SK-N-SH (cell line): ENCODE data around the gene ANKH. TPM values are rescaled to one million over a fixed set of nuclear protein-coding genes. Genes with fewer than 3 reads are reported as not detected.

ENCODE experiments used
- CTCF ChIA-PET: fragments of 300-600, 350-600 bp; formaldehyde crosslinking; extraction: SDS; loops from one replicate; lab custom pipeline; 2021; lab: Yijun Ruan, JAX
- POLR2A ChIA-PET: fragments of 350-600 bp; sonication (Branson Sonifier 250); formaldehyde crosslinking; extraction: SDS; loops from one replicate; lab custom pipeline; 2020; ENCODE audit warnings: antibody characterized with exemption, inconsistent platforms; lab: Yijun Ruan, JAX
- DNase-seq: peaks from one replicate; pipeline ENCODE4 v3.0.0; 2012
- H2AFZ ChIP-seq: fragments of 200-600 bp; sonication (generic); 2 replicates; pipeline ENCODE4 v1.8.1; 2016; ENCODE audit warnings: antibody characterized with exemption, mild to moderate bottlenecking, low read depth
- H3F3A ChIP-seq: fragments of 200-600 bp; sonication (generic); replicated peaks from 2 replicates; pipeline ENCODE3; 2016; ENCODE audit warnings: antibody characterized with exemption, mild to moderate bottlenecking; ENCODE audit not compliant: insufficient read depth
- H3K27ac ChIP-seq, 2 experiments: fragments of 200-500 bp in 1 of 2; fragments of 200-600 bp in 1 of 2; sonication (Bioruptor generic) in 1 of 2; sonication (generic), shearing (Covaris generic) in 1 of 2; 2 replicates each; pipeline versions ENCODE4 v1.5.1 to v1.6.1; 2014 to 2016; ENCODE audit warnings: low read depth in 2 of 2, inconsistent platforms in 1 of 2, low read length in 1 of 2, mild to moderate bottlenecking in 1 of 2, mixed read lengths in 1 of 2
- H3K27me3 ChIP-seq: fragments of 200-600 bp; sonication (generic), shearing (Covaris generic); 2 replicates; pipeline ENCODE4 v1.6.1; 2016; ENCODE audit warnings: mixed run types; ENCODE audit not compliant: insufficient read depth
- H3K36me3 ChIP-seq, 2 experiments: fragments of 200-500 bp in 1 of 2; fragments of 200-600 bp in 1 of 2; sonication (Bioruptor generic) in 1 of 2; sonication (generic) in 1 of 2; replicated peaks in 1 of 2; 2 replicates each; pipeline versions ENCODE3 to v1.5.1; 2014 to 2016; ENCODE audit warnings: low read length in 1 of 2, mild to moderate bottlenecking in 1 of 2; ENCODE audit not compliant: insufficient read depth in 2 of 2, control insufficient read depth in 1 of 2
- H3K4me1 ChIP-seq, 2 experiments: fragments of 200-500 bp in 1 of 2; fragments of 200-600 bp in 1 of 2; sonication (Bioruptor generic) in 1 of 2; sonication (generic), shearing (Covaris generic) in 1 of 2; 2 replicates each; pipeline versions ENCODE4 v1.5.1 to v1.6.1; 2014 to 2016; ENCODE audit warnings: low read depth in 1 of 2, low read length in 1 of 2, mixed run types in 1 of 2; ENCODE audit not compliant: insufficient read depth in 2 of 2, control insufficient read depth in 1 of 2
- H3K4me2 ChIP-seq: fragments of 200-600 bp; sonication (generic), shearing (Covaris generic); 2 replicates; pipeline ENCODE4 v1.6.1; 2017; ENCODE audit warnings: mixed run types
- H3K4me3 ChIP-seq, 2 experiments: fragments of 200-500 bp in 1 of 2; fragments of 200-600 bp in 1 of 2; sonication (Bioruptor generic) in 1 of 2; sonication (generic), shearing (Covaris generic) in 1 of 2; 2 replicates each; pipeline versions ENCODE4 v1.5.1 to v1.8.1; 2014 to 2016; ENCODE audit warnings: low read depth in 2 of 2, inconsistent platforms in 1 of 2, low read length in 1 of 2, mild to moderate bottlenecking in 1 of 2, mixed read lengths in 1 of 2, moderate library complexity in 1 of 2
- H3K79me2 ChIP-seq: fragments of 200-600 bp; sonication (generic); 2 replicates; pipeline ENCODE4 v1.8.1; 2017; ENCODE audit warnings: mild to moderate bottlenecking; ENCODE audit not compliant: insufficient read depth
- H3K9ac ChIP-seq: fragments of 200-600 bp; sonication (generic); 2 replicates; pipeline ENCODE4 v1.6.1; 2017; ENCODE audit warnings: mixed run types
- H3K9me2 ChIP-seq: fragments of 200-600 bp; sonication (generic); 2 replicates; pipeline ENCODE4 v1.6.1; 2017; ENCODE audit warnings: mixed run types
- H3K9me3 ChIP-seq: fragments of 200-600 bp; sonication (generic); 2 replicates; pipeline ENCODE4 v1.6.1; 2017; ENCODE audit warnings: mixed run types, mild to moderate bottlenecking, moderate library complexity
- H4K20me1 ChIP-seq: fragments of 200-600 bp; sonication (generic); 2 replicates; pipeline ENCODE4 v1.6.1; 2017; ENCODE audit warnings: mild to moderate bottlenecking, mixed run types; ENCODE audit not compliant: insufficient read depth
- EZH2phosphoT487 ChIP-seq: fragments of 200-600 bp; sonication (generic); IDR thresholded peaks from 2 replicates; pipeline ENCODE4 v1.6.1; 2017; ENCODE audit warnings: low read depth, mixed run types, mild to moderate bottlenecking, antibody characterized with exemption, moderate library complexity, borderline replicate concordance
- FOXJ3 ChIP-seq: sonication (generic); formaldehyde crosslinking; IDR thresholded peaks from 2 replicates; pipeline ENCODE4 v1.5.1; 2020; ENCODE audit warnings: mild to moderate bottlenecking, missing genetic modification reagents
- GATA2 ChIP-seq: sonication (generic); formaldehyde crosslinking; IDR thresholded peaks from 2 replicates; pipeline ENCODE4 v1.5.0; 2020; ENCODE audit warnings: mild to moderate bottlenecking, missing genetic modification reagents
- PBX3 ChIP-seq: IDR thresholded peaks from 2 replicates; pipeline ENCODE4; 2012
- RCOR1 ChIP-seq: fragments of 150-350 bp; IDR thresholded peaks from 2 replicates; pipeline ENCODE4 v1.6.1; 2017; ENCODE audit warnings: antibody characterized with exemption, low read length
- REST ChIP-seq: IDR thresholded peaks from 2 replicates; pipeline ENCODE4 v1.6.1; 2012; ENCODE audit warnings: mild to moderate bottlenecking, low read depth, low read length, moderate library complexity
- SIN3A ChIP-seq: IDR thresholded peaks from 2 replicates; pipeline ENCODE4 v1.6.1; 2012; ENCODE audit warnings: low read depth, mild to moderate bottlenecking, low read length, moderate library complexity, borderline replicate concordance
- SMC3 ChIP-seq: IDR thresholded peaks from 2 replicates; pipeline ENCODE4 v1.6.1; 2012; ENCODE audit warnings: low read depth, low read length, improper control_type of control experiment
- TCF12 ChIP-seq: IDR thresholded peaks from 2 replicates; pipeline ENCODE4 v1.4.0; 2012
- TEAD4 ChIP-seq: IDR thresholded peaks from 2 replicates; pipeline ENCODE4 v1.4.0; 2012; ENCODE audit warnings: mild to moderate bottlenecking, borderline replicate concordance; ENCODE audit not compliant: insufficient read depth
- YY1 ChIP-seq: IDR thresholded peaks from 2 replicates; pipeline ENCODE4 v1.4.0; 2012; ENCODE audit warnings: low read depth, mild to moderate bottlenecking
- WGBS: methylation state at CpG from one replicate; pipeline ENCODE4 v1.1.6; 2017; ENCODE audit warnings: low lambda C conversion rate; 5-methylcytosine and 5-hydroxymethylcytosine counted together
- polyA plus RNA-seq, 3 experiments: library from polyadenylated mRNA; depleted of rRNA; stranded (reverse); fragments of >200 nt; gene quantifications; 2 replicates each; pipeline ENCODE4 v1.2.3, GENCODE V29; 2012

ANKH gene
- polyA plus RNA-seq, 1 of the 3 experiments (the other 2 are of a cell fraction): 22.0 TPM

GRCh38 chr5:14667290-14667689, 204.3 kb downstream of the ANKH start:
- Histone ChIP-seq H3K4me3 (no peak overlapping the region), H3K9ac (no peak overlapping the region), H3K27ac (no peak overlapping the region), H3K9me3 (no peaks in the 10 kb centered on the region), H3K4me1 (peaks cover 24 to 26% of the 10 kb centered on the region in 2 experiments; a peak in 3 of 4 replicates), H4K20me1 (peaks cover 65% of the 10 kb centered on the region), H2AFZ (no peak overlapping the region), H3F3A (peaks cover 5% of the 10 kb centered on the region), H3K9me2 (no peaks in the 10 kb centered on the region), H3K79me2 (peaks cover 88% of the 10 kb centered on the region), H3K4me2 (no peak overlapping the region), H3K27me3 (no peaks in the 10 kb centered on the region), H3K36me3 (peaks cover 0 to 6% of the 10 kb centered on the region in 2 experiments)
- ChIA-PET POLR2A (no interaction called here), CTCF (interaction anchor here (0.8 to 1.3 kb wide), 5 partner anchors 14 to 439 kb away, joined by 3 to 4 read pairs (median 3); no protein-coding TSS in a partner anchor)
- WGBS: 92% methylated on average over 8 of the region's 8 CpGs
- TF ChIP-seq TEAD4 (no peak), RCOR1 (no peak), FOXJ3 (CRISPR knock-in tag) (no peak), TCF12 (no peak), GATA2 (CRISPR knock-in tag) (no peak), SMC3 (no peak), YY1 (no peak), EZH2phosphoT487 (no peak), SIN3A (no peak), REST (no peak)
- no peak for DNase-seq

DNA sequence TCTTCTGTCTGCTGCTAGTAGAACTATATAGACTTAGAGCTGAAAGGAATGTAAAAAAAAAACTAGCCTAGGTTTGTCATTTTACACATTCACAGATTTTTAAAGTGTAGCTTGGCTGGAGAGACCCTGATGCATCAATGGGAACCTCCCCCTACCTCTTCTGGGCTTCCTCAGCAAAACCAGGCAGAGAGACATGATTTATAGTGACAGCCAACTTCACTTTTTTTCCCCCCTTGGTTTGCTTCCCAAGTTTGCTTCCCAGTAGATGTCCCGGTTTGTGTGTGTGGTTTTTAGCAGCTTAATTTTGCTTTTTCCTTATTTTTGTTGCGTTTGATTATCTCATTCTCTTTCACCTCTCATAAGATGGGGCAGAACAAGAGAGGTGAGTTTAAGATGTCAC, 205.2 kb downstream of the ANKH start:
- WGBS: 88% methylated on average over 2 of the region's 2 CpGs
- POLR2A ChIA-PET: no interaction called here
- peaks cover 5% of the 10 kb centered on the region for H3F3A ChIP-seq
- H3K4me2 ChIP-seq: peak overlapping the region; percentile 91
- no peak overlapping the region for H2AFZ ChIP-seq
- H3K4me3 ChIP-seq: peak overlapping the region in 1 of 2 experiments; percentile 96; a peak in 1 of 4 replicates
- CTCF ChIA-PET: interaction anchor here (0.7 to 1.3 kb wide), 4 partner anchors 9 to 302 kb away, joined by 3 to 4 read pairs (median 3); no protein-coding TSS in a partner anchor
- H3K9me2 ChIP-seq: no peaks in the 10 kb centered on the region
- no peak for DNase-seq
- peaks cover 0 to 6% of the 10 kb centered on the region in 2 experiments for H3K36me3 ChIP-seq
- peaks cover 78% of the 10 kb centered on the region for H3K79me2 ChIP-seq
- no peak overlapping the region for H3K27ac ChIP-seq
- H3K4me1 ChIP-seq: peaks cover 21% of the 10 kb centered on the region in 2 experiments; a peak in 3 of 4 replicates
- no peaks in the 10 kb centered on the region for H3K9me3 ChIP-seq
- H4K20me1 ChIP-seq: peaks cover 55% of the 10 kb centered on the region
- TF ChIP-seq SMC3 (no peak), PBX3 (0 out of 2 replicates have a peak, but pooled peaks have one; percentile 10)
- TF ChIP-seq, all 33 proteins: peak for 1
- Histone ChIP-seq H3K27me3 (no peaks in the 10 kb centered on the region), H3K9ac (no peak overlapping the region)
